Prostate gland (tissue), 2 donors: Measurements from ENCODE around the gene ADAM15. TPM values are rescaled to one million over a fixed set of nuclear protein-coding genes. Genes with fewer than 3 reads are reported as not detected.

Experiments used
- DNase-seq: peaks from one replicate; pipeline ENCODE4 v3.0.0-alpha.2; 2019; ENCODE audit warnings: low spot score
- H3K27ac ChIP-seq, 2 donors: fragments of 200-600 bp; sonication (generic); 2 replicates each; pipeline ENCODE4 v1.5.1; 2017 to 2019
- H3K27me3 ChIP-seq: fragments of 200-600 bp; sonication (generic); replicated peaks from 2 replicates; pipeline ENCODE4 v1.5.1; 2019; ENCODE audit not compliant: insufficient read depth
- H3K36me3 ChIP-seq, 2 donors: fragments of 200-600 bp; sonication (generic); 1 replicate in 1 of 2; 2 replicates in 1 of 2; pipeline versions ENCODE4 v1.5.1 to v1.8.1; 2017 to 2019
- H3K4me1 ChIP-seq: fragments of 200-600 bp; sonication (generic); replicated peaks from 2 replicates; pipeline ENCODE4 v1.5.1; 2019
- H3K4me3 ChIP-seq, 2 donors: fragments of 200-600 bp; sonication (generic); 2 replicates each; pipeline ENCODE4 v1.5.1; 2017 to 2019
- H3K9me3 ChIP-seq: fragments of 200-600 bp; sonication (generic); 2 replicates; pipeline ENCODE4 v1.5.1; 2017
- CTCF ChIP-seq, 4 experiments: fragments of 200-600 bp in 2 of 4; fragments of 450-650 bp in 2 of 4; sonication (generic) in 2 of 4; IDR thresholded peaks; 1 replicate in 3 of 4; 2 replicates in 1 of 4; pipeline ENCODE4 v1.5.1; 2016 to 2019; ENCODE audit warnings: antibody characterized with exemption in 4 of 4, mild to moderate bottlenecking in 2 of 4, moderate library complexity in 2 of 4
- POLR2A ChIP-seq: fragments of 450-650 bp; IDR thresholded peaks from one replicate; pipeline ENCODE4 v1.6.1; 2016; ENCODE audit warnings: antibody characterized with exemption, mild to moderate bottlenecking
- POLR2AphosphoS5 ChIP-seq: sonication (generic); formaldehyde crosslinking; IDR thresholded peaks from one replicate; pipeline ENCODE4 v1.6.1; 2017; ENCODE audit warnings: antibody characterized with exemption
- WGBS: methylation state at CpG from one replicate; pipeline ENCODE4 v1.1.5; 2018; 5-methylcytosine and 5-hydroxymethylcytosine counted together
- intact Hi-C: fragments of 100-400 bp; cut with DNase I; formaldehyde crosslinking; loops from one replicate; pipeline ENCODE4 v1.14.2; 2022
- total RNA-seq, 2 donors: library from RNA; depleted of rRNA; stranded (reverse); fragments of >200 nt; gene quantifications; one replicate each; pipeline ENCODE4 v1.1.0, GENCODE V29; 2016

The ADAM15 gene
- total RNA-seq, 2 donors from 2014 or later: 72.5 to 138 TPM

GRCh38 chr1:155066777-155067176 is 15.7 kb downstream of the ADAM15 start:
- no peaks in the 10 kb centered on the region for H3K27me3 ChIP-seq
- 74% methylated on average over 8 of the region's 8 CpGs for WGBS
- peaks cover 20% of the 10 kb centered on the region for H3K4me1 ChIP-seq
- DNase-seq: no peak
- H3K4me3 ChIP-seq: no peak overlapping the region
- intact Hi-C loops: loop anchor here (10.0 kb wide), 1 partner anchor 512 kb away; the partner anchor contains the start of gene UBE2Q1
- TF ChIP-seq POLR2AphosphoS5 (no peak), CTCF (IDR thresholded peaks at IDR 0.05) (no peak), POLR2A (no peak)
- no peaks in the 10 kb centered on the region for H3K9me3 ChIP-seq
- no peak overlapping the region for H3K27ac ChIP-seq
- H3K36me3 ChIP-seq: no peaks in the 10 kb centered on the region

- Histone ChIP-seq H3K4me3 (no peak overlapping the region), H3K36me3 (no peaks in the 10 kb centered on the region), H3K27me3 (no peaks in the 10 kb centered on the region), H3K4me1 (peaks cover 10% of the 10 kb centered on the region), H3K27ac (no peak overlapping the region), H3K9me3 (no peaks in the 10 kb centered on the region)
- WGBS: 84% methylated on average over 3 of the region's 3 CpGs
- DNase-seq: no peak
- TF ChIP-seq CTCF (IDR thresholded peaks at IDR 0.05) (no peak), POLR2A (no peak), POLR2AphosphoS5 (no peak)
- intact Hi-C loops: loop anchor here (10.0 kb wide), 1 partner anchor 514 kb away; the partner anchor contains the start of gene UBE2Q1
Measured at GRCh38 chr1:155068599-155068998, 17.5 kb downstream of the ADAM15 start.

GRCh38 chr1:155069551-155070157 is 18.5 kb downstream of the ADAM15 start:
- H3K27ac ChIP-seq: no peak overlapping the region
- H3K36me3 ChIP-seq: no peaks in the 10 kb centered on the region
- peaks cover 10% of the 10 kb centered on the region for H3K4me1 ChIP-seq
- intact Hi-C loops: loop anchor here (10.0 kb wide), 1 partner anchor 515 kb away; the partner anchor contains the start of gene UBE2Q1
- TF ChIP-seq POLR2AphosphoS5 (no peak), POLR2A (no peak), CTCF (IDR thresholded peaks at IDR 0.05) (no peak)
- H3K9me3 ChIP-seq: no peaks in the 10 kb centered on the region
- DNase-seq: no peak
- H3K27me3 ChIP-seq: no peaks in the 10 kb centered on the region
- no peak overlapping the region for H3K4me3 ChIP-seq
- WGBS: 37% methylated on average over 7 of the region's 7 CpGs

- TF ChIP-seq CTCF (IDR thresholded peaks at IDR 0.05) (no peak), POLR2AphosphoS5 (no peak), POLR2A (no peak)
- Histone ChIP-seq H3K9me3 (no peaks in the 10 kb centered on the region), H3K4me1 (peaks cover 10% of the 10 kb centered on the region), H3K36me3 (no peaks in the 10 kb centered on the region), H3K27ac (no peak overlapping the region), H3K4me3 (no peak overlapping the region), H3K27me3 (no peaks in the 10 kb centered on the region)
- intact Hi-C loops: no loop called here
- 31% methylated on average over 26 of the region's 28 CpGs for WGBS
- DNase-seq: no peak
Measured at GRCh38 chr1:155070158-155070621, 19.1 kb downstream of the ADAM15 start.
